ENCODE results near the gene SPATA31A5.
"Not testable (repeated sequence)": the region's sequence is repeated elsewhere in the genome, so short reads cannot be mapped to it uniquely, and the experiment has no call there.

Gene SPATA31A5

DNA sequence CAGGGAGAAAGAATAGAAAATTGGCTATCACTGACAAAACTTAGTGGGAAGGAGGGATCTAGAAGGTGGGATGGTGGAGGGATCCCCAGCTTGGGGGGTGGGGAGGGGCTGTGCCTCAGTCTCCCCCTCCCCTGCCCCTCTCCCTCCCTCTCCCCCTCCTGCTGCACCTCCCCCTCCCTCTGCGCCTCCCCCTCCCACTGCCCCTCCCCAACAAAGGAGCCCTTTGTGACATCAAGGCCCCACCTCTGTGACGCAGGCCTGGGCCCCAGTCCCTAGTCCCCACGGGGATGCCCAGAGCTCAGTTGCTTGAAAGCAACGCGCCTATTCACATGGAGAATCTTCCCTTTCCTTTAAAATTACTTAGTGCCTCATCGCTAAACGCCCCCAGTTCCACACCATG, at the start of gene SPATA31A5:
SPATA31A5 (plus strand) TSS at position 301 of the 400 bp plus-strand sequence; CDS start at position 330, 29 bp downstream.
- DNase-seq: not testable (repeated sequence)

DNA sequence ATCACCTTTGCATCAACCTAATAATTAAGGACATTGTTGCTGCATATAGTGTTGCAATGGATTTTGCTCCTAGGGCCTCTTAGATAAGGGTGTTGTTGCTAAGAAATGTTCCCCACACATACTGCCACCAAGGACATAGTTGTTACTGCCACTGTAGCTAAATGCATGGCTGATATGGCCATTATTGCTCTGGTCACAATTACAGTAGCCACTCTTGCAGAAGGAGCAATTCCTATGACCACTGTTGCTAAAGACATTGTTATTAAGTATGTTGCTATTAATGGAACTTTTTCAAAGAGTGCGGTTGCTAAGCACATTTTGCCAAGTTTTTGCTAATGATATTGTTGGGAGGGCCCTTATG, 48.8 kb downstream of the SPATA31A5 start:
- not testable (repeated sequence) for DNase-seq

DNA sequence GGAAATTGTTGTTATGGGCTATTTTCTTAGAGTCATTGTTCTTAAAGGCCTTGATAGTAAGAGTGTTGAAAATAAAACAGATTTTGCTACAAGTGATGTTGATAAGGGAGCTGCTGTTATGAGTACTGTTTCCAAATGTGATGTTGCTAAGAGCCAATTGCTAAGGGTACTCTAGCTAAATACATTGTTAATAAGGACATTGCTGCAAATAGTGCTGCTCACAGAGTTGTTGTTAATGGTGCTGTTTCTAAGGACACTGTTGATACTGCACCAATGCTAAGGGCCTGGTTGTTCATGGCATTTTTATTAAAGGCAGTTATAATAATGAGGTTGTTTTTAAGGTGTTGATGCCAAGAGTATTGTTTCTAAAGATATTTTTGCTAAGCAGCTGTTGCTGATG, 52.2 kb downstream of the SPATA31A5 start:
- DNase-seq: not testable (repeated sequence)

All from fibroblast of skin of right quadriceps (primary cell).